Choroid plexus epithelial cell (primary cell): ENCODE data around the gene AUTS2.
A peak's percentile ranks its signal among the peaks of the same experiment; 100 is the strongest.

ENCODE experiments used
- DNase-seq: peaks from one replicate; pipeline ENCODE4 v3.0.0-alpha.2; 2010; ENCODE audit warnings: low read depth
- H3K4me3 ChIP-seq: 2 replicates; pipeline ENCODE4 v1.5.1; 2011; ENCODE audit warnings: low read depth, mild to moderate bottlenecking, control low read depth, low read length, moderate library complexity
- CTCF ChIP-seq: conservative IDR thresholded peaks from 2 replicates; pipeline ENCODE4 v1.5.1; 2011; ENCODE audit warnings: low read depth, mild to moderate bottlenecking, control low read depth, inconsistent platforms, low read length, moderate library complexity

AUTS2 gene

GRCh38 chr7:70630818-70631457, 1032.7 kb downstream of the AUTS2 start:
- no peak for DNase-seq
- H3K4me3 ChIP-seq: no peak overlapping the region
- no peak for TF ChIP-seq CTCF

GRCh38 chr7:70631718-70632117, 1033.4 kb downstream of the AUTS2 start:
- H3K4me3 ChIP-seq: no peak overlapping the region
- DNase-seq: no peak
- no peak for TF ChIP-seq CTCF

- no peak for DNase-seq
- no peak for TF ChIP-seq CTCF
- no peak overlapping the region for H3K4me3 ChIP-seq
These were observed 1034.1 kb downstream of the AUTS2 start for GRCh38 chr7:70632400-70632799.

GRCh38 chr7:70634071-70634470, 1035.8 kb downstream of the AUTS2 start:
- no peak for DNase-seq
- H3K4me3 ChIP-seq: no peak overlapping the region
- TF ChIP-seq CTCF: no peak

GRCh38 chr7:70634610-70635068, 1036.4 kb downstream of the AUTS2 start:
- peak; percentile 78 for DNase-seq
- TF ChIP-seq CTCF: no peak
- no peak overlapping the region for H3K4me3 ChIP-seq

GRCh38 chr7:70635633-70636032, 1037.4 kb downstream of the AUTS2 start:
- no peak for DNase-seq
- H3K4me3 ChIP-seq: no peak overlapping the region
- TF ChIP-seq CTCF: no peak

GRCh38 chr7:70636169-70636568, 1037.9 kb downstream of the AUTS2 start:
- no peak for TF ChIP-seq CTCF
- H3K4me3 ChIP-seq: no peak overlapping the region
- DNase-seq: no peak
